ENCODE results near the gene ZNF710.

DNA sequence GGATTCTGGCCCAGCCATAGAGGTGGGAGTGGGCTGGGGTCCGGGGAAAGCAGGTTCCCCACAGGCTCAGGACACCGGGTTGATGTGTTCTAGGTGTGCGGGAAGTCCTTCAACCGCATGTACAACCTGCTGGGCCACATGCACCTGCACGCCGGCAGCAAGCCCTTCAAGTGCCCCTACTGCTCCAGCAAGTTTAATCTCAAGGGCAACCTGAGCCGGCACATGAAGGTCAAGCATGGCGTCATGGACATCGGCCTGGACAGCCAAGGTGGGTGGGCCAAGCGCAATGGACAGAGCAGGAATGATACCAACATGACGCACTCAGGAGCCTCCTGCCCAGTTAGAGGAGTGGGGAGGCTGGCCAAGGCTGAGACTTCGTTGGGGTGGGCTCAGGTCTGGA is 72.9 kb downstream of the ZNF710 start:
- TF ChIP-seq, protein P1, sequence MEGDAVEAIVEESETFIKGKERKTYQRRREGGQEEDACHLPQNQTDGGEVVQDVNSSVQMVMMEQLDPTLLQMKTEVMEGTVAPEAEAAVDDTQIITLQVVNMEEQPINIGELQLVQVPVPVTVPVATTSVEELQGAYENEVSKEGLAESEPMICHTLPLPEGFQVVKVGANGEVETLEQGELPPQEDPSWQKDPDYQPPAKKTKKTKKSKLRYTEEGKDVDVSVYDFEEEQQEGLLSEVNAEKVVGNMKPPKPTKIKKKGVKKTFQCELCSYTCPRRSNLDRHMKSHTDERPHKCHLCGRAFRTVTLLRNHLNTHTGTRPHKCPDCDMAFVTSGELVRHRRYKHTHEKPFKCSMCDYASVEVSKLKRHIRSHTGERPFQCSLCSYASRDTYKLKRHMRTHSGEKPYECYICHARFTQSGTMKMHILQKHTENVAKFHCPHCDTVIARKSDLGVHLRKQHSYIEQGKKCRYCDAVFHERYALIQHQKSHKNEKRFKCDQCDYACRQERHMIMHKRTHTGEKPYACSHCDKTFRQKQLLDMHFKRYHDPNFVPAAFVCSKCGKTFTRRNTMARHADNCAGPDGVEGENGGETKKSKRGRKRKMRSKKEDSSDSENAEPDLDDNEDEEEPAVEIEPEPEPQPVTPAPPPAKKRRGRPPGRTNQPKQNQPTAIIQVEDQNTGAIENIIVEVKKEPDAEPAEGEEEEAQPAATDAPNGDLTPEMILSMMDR (conservative IDR thresholded peaks at IDR 0.05 in 1 of 2, IDR thresholded peaks at IDR 0.05 in 1 of 2; ENCODE audit: extremely low read depth in 1 of 2, insufficient read depth in 1 of 2, low read depth in 1 of 2, low read length in 2 of 2) = no peak
- no peak for TF ChIP-seq EZH2 (IDR thresholded peaks at IDR 0.05; ENCODE audit: borderline replicate concordance, low read length)
